ENCODE data around the gene PDS5A.
A peak's percentile ranks its signal among the peaks of the same experiment; 100 is the strongest.
"Not testable (repeated sequence)": the region's sequence is repeated elsewhere in the genome, so short reads cannot be mapped to it uniquely, and the experiment has no call there.

The PDS5A gene

DNA sequence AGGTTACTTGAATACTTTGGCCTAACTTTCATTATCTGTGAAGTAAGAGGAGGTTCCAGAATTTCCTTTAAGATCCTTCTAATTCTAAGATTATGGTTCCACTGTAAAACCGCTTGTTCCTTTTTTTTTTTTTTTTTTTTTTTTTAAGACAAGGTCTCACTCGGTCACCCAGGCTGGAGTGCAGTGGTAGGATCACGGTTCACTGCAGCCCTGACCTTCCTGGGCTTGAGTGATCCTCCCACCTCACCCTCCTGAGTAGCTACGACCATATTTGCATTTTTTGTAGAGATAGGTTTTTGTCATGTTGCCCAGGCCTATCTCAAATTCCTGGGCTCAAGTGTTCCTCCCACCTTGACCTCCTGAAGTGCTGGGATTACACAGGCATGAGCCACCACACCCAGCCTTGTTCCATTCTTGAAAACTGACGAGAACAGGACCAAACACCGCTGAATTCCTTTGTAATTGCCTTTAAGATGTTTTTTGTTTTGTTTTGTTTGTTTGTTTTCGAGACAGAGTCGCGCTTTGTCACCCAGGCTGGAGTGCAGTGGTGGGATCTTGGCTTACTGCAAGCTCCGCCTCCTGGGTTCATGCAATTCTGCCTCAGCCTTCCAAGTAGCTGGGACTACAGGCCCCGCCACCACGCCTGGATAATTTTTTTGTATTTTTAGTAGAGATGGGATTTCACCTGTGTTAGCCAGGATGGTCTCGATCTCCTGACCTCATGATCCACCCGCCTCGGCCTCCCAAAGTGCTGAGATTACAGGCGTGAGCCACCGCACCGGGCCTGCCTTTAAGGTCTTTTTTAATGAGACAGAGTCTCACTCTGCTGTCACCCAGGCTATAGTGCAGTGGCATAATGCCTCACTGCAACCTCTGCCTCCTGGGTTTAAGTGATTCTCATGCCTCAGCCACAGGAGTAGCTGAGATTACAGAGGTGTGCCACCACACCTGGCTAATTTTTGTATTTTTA lies 6.8 kb downstream of the PDS5A start:
- DNase-seq (ENCODE audit: low spot score), result no peak

DNA sequence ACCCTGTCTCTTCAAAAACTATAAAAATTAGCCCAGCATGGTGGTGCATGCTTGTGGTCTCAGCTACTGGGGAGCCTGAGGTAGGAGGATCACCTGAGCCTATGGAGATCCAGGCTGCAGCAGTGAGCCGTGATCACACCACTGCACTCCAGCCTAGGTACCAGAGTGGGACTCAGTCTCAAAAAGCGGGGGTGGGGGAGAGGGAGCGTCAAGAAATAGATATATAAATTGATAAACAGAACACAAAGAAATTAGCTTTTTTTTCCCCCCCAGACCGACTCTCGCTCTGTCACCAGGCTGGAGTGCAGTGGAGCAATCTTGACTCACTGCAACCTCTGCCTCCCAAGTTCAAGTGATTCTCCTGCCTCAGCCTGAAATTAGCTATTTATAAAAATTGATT lies 14.1 kb downstream of the PDS5A start:
- DNase-seq (ENCODE audit: low spot score), result no peak

GRCh38 chr4:39961311-39961877 lies 16.3 kb downstream of the PDS5A start:
- DNase-seq (ENCODE audit: low spot score), result no peak

- DNase-seq (ENCODE audit: low spot score), result no peak
Measured at GRCh38 chr4:39950861-39951481, 26.7 kb downstream of the PDS5A start.

GRCh38 chr4:39947963-39948362 lies 29.7 kb downstream of the PDS5A start:
- DNase-seq (ENCODE audit: low spot score), result no peak

DNA sequence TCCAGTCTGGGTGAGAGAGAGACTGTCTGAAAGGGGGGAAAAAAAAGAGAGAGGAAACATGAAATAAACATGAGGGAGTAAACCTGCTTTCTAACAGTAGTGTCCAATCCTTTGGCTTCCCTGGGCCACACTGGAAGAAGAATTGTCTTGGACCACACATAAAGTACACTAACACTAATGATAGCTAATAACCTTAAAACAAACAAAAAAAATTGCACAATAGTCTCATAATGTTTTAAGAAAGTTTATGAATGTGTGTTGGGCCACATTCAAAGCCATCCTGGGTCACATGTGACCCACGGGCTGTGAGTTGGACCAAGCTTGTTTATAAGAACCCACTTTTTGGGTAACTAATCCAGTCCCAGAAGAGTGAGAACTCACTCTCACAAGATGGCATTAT lies 30.3 kb downstream of the PDS5A start:
- no peak for DNase-seq (ENCODE audit: low spot score)

DNA sequence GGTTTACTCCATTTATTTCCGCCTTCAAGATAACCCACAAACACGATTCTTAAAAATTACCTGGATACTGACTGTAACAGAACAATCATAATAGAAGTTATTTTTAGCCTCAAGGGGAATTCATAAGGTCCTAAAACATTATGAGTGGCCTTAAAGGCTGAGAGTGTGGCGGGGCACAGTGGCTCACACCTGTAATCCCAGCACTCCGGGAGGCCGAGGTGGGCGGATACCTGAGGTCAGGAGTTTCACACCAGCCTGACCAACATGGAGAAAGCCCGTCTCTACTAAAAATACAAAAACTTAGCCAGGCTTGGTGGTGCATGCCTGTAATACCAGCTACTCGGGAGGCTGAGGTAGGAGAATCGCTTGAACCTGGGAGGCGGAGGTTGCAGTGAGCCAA lies 33.5 kb downstream of the PDS5A start:
- not testable (repeated sequence) for DNase-seq (ENCODE audit: low spot score)

- DNase-seq (ENCODE audit: low spot score), result no peak
Measured at GRCh38 chr4:39942507-39942906, 35.2 kb downstream of the PDS5A start.

DNA sequence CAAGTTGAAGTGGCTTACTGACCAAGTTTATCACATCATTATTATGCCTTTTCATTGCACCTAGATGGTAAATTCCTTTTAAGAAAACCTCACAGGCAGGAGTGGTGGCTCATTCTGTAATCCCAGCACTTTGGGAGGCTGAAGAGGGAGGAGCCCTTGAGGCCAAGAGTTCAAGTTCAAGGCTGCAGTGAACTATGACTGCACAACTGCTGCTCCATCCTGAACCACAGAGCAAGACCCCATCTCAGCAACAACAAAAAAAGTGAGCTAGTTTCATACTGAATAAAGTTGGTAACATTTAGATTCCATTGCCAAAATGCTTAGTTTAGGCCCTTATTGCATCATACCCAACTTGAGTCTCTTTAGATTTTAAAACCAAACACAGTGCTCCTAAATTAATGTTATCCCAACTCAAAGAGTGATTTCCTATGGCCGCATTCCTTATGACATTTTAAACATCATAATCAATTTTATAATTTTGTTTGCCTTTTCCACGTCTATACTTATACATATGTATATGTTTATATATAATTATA lies 36.0 kb downstream of the PDS5A start:
- DNase-seq (ENCODE audit: low spot score), result no peak

- DNase-seq (ENCODE audit: low spot score), result no peak
Measured at GRCh38 chr4:39937683-39938268, 39.9 kb downstream of the PDS5A start.

DNA sequence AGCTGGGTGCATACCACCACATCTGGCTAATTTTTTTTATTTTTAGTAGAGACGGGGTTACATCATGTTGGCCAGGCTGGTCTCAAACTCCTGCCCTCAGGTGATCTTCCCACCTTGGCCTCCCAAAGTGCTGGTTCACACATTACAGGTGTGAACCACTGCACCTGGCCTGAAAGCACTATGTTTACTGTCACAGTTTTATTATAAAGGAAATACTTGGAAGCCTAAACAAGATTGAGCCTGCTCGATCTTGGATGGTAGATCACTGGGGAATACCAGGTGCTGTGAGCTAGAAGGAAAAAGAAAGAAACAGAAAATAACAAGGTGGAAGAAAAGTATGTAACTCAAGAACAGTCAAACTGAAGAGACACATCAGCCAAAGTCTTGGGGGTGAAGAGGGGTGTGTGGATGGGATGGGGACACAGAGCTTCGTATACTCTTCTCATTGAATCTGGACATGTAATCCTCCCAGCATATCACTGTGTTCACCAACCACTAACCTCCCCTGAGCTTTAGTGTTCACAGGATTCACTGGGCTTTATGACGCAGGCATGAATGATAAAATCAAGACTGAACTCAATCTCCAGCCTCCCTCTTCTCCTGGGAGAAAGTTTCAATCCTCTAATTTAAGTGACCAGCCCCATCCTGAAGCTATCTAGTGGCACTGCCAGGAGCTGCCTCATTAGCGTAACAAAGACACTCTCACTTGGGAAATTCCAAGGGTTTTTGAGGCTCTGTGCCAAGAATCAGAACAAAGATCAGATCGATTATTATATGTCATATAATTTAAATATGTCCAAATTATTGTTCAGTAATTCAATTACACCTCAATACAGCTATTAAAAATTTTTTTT lies 40.9 kb downstream of the PDS5A start:
- DNase-seq (ENCODE audit: low spot score), result peak; percentile 38

- DNase-seq (ENCODE audit: low spot score), result no peak
Measured at GRCh38 chr4:39933671-39934590, 43.8 kb downstream of the PDS5A start.

GRCh38 chr4:39932776-39933402 lies 44.8 kb downstream of the PDS5A start:
- no peak for DNase-seq (ENCODE audit: low spot score)

- DNase-seq (ENCODE audit: low spot score), result no peak
Measured at GRCh38 chr4:39931441-39931901, 46.2 kb downstream of the PDS5A start.

- no peak for DNase-seq (ENCODE audit: low spot score)
Measured at GRCh38 chr4:39928538-39928937, 49.2 kb downstream of the PDS5A start.

DNA sequence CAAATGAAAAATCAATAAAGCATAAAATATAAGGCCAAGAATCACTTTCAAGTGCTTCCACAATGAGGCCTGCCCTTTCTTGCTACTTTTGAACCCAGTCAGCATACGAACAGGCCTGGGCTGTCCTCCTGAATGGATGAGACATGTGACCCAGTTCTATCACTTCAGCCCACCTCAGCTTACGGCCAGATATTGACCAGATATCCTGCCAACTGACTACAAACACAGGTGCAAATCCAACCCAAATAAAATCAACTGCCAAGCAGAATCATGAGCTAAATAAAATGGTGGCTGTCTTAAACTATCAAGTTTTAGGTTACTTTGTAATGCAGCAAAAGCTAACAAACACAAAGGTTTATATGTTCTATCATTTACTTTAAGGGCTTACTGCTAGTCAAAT lies 53.7 kb downstream of the PDS5A start:
- DNase-seq (ENCODE audit: low spot score), result no peak

GRCh38 chr4:39922399-39922798 lies 55.3 kb downstream of the PDS5A start:
- DNase-seq (ENCODE audit: low spot score), result no peak

- no peak for DNase-seq (ENCODE audit: low spot score)
Measured at GRCh38 chr4:39913471-39913870, 64.2 kb downstream of the PDS5A start.

GRCh38 chr4:39910064-39910463 lies 67.6 kb downstream of the PDS5A start:
- no peak for DNase-seq (ENCODE audit: low spot score)

DNA sequence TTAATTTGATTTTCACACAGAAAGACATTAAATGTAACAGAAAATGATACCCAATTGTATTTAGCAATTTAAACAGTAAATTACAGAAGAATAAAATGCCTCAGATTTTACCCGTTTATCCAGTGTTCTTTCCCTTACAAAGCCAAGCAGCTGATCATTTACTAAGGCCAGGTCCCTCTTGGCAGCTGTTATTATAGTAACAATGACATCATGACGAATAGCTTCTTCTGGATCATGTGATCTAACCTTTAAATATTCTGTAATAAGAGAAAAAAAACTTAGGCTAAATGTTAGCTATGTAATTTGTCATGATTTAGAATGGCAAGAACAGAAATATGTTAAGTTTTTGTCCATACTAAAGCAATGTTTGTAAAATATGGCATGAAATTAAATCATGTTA lies 69.4 kb downstream of the PDS5A start:
- no peak for DNase-seq (ENCODE audit: low spot score)
